HUES48 (cell line): ENCODE measurements around the gene DNAJA1.

Experiments
- H3K27ac ChIP-seq: one replicate; pipeline ENCODE4 v1.7.0; 2013; ENCODE audit warnings: low read depth, low read length, inconsistent platforms
- H3K27me3 ChIP-seq: 2 replicates; pipeline ENCODE4 v1.6.1; 2013; ENCODE audit warnings: mild to moderate bottlenecking, low read length; ENCODE audit not compliant: control insufficient read depth, insufficient read depth
- H3K36me3 ChIP-seq: 2 replicates; pipeline ENCODE4 v1.6.1; 2013; ENCODE audit warnings: low read length; ENCODE audit not compliant: control insufficient read depth, insufficient read depth
- H3K4me1 ChIP-seq: 2 replicates; pipeline ENCODE4 v1.6.1; 2013; ENCODE audit warnings: mild to moderate bottlenecking, low read length; ENCODE audit not compliant: control insufficient read depth, insufficient read depth
- H3K4me3 ChIP-seq: 2 replicates; pipeline ENCODE4 v1.5.1; 2013; ENCODE audit warnings: mild to moderate bottlenecking, low read depth, low read length
- H3K9ac ChIP-seq: 2 replicates; pipeline ENCODE4 v1.6.1; 2013; ENCODE audit warnings: mild to moderate bottlenecking, low read depth, low read length, moderate library complexity
- H3K9me3 ChIP-seq: 2 replicates; pipeline ENCODE4 v1.6.1; 2013; ENCODE audit warnings: low read length; ENCODE audit not compliant: control insufficient read depth, insufficient read depth

DNAJA1 gene

GRCh38 chr9:33046061-33046460 lies 21.0 kb downstream of the DNAJA1 start:
- Histone ChIP-seq H3K9me3 (no peaks in the 10 kb centered on the region), H3K27me3 (no peaks in the 10 kb centered on the region)

DNA sequence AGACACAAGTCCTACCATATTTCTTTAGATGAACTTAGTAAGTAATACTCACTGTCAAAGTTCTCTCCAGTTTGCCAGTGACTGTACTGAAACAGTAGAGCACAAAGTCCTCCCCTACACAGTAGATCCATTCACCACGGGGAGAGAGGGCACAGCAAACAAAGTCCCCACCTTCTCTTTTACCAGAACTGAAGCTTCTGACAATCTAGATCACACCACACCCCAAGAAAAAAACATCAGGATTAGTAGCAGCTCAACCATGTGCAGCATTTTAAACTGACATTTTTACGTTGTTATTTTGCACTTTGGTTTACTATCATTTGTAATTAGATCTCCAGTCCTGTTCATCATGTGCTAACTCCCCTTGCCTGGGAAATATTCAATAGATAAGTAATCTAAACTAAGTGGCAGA lies 23.0 kb downstream of the DNAJA1 start:
- Histone ChIP-seq H3K27ac (no peak overlapping the region), H3K36me3 (peaks cover 61% of the 10 kb centered on the region), H3K4me3 (no peak overlapping the region), H3K9ac (no peak overlapping the region), H3K27me3 (no peaks in the 10 kb centered on the region), H3K4me1 (peaks cover 11% of the 10 kb centered on the region; the same call in 1 of the 2 replicates), H3K9me3 (no peaks in the 10 kb centered on the region)

More at GRCh38 chr9:33046061-33046460, 21.0 kb downstream of the DNAJA1 start:
- no peak overlapping the region for H3K27ac ChIP-seq
- H3K9ac ChIP-seq: no peak overlapping the region
- H3K4me1 ChIP-seq: peaks cover 12% of the 10 kb centered on the region; the same call in 1 of the 2 replicates
- H3K4me3 ChIP-seq: no peak overlapping the region
- H3K36me3 ChIP-seq: peaks cover 42% of the 10 kb centered on the region

- Histone ChIP-seq H3K4me3 (no peak overlapping the region), H3K27ac (no peak overlapping the region), H3K4me1 (peaks cover 4% of the 10 kb centered on the region; the same call in 1 of the 2 replicates), H3K27me3 (no peaks in the 10 kb centered on the region), H3K9me3 (no peaks in the 10 kb centered on the region), H3K36me3 (peaks cover 79% of the 10 kb centered on the region), H3K9ac (no peak overlapping the region)
Observed at GRCh38 chr9:33049680-33050361, 24.7 kb downstream of the DNAJA1 start.

GRCh38 chr9:33051144-33051543 lies 26.1 kb downstream of the DNAJA1 start:
- H3K27me3 ChIP-seq: no peaks in the 10 kb centered on the region
- H3K4me3 ChIP-seq: no peak overlapping the region
- no peak overlapping the region for H3K9ac ChIP-seq
- H3K9me3 ChIP-seq: no peaks in the 10 kb centered on the region
- H3K27ac ChIP-seq: no peak overlapping the region
- no peaks in the 10 kb centered on the region for H3K4me1 ChIP-seq
- H3K36me3 ChIP-seq: peaks cover 87% of the 10 kb centered on the region

GRCh38 chr9:33065157-33066076 lies 40.3 kb downstream of the DNAJA1 start:
- Histone ChIP-seq H3K27ac (no peak overlapping the region), H3K9ac (no peak overlapping the region), H3K4me1 (no peaks in the 10 kb centered on the region), H3K36me3 (peaks cover 84% of the 10 kb centered on the region), H3K4me3 (no peak overlapping the region), H3K27me3 (no peaks in the 10 kb centered on the region), H3K9me3 (no peaks in the 10 kb centered on the region)

DNA sequence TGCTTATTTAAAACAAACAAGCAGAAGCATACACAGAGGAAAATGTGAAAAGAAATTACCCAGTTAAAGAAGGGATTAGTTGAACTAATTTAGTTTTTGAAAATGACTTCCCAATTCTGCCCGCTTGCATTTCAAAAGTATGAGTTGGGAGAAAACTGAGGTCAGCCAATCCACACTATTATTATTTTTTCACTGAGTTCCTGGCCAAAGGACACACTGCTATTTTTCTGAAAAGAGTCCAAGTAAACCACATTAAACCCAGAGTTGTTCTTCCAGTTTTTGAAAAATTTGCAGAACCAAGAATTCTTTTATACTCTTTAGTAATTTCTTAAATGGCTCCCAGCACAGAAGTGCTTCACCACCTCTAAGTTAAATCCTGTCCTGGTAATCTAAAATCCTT lies 43.9 kb downstream of the DNAJA1 start:
- no peaks in the 10 kb centered on the region for H3K27me3 ChIP-seq
- no peaks in the 10 kb centered on the region for H3K4me1 ChIP-seq
- H3K9ac ChIP-seq: no peak overlapping the region
- H3K4me3 ChIP-seq: no peak overlapping the region
- peaks cover 85% of the 10 kb centered on the region for H3K36me3 ChIP-seq
- H3K9me3 ChIP-seq: no peaks in the 10 kb centered on the region
- no peak overlapping the region for H3K27ac ChIP-seq

DNA sequence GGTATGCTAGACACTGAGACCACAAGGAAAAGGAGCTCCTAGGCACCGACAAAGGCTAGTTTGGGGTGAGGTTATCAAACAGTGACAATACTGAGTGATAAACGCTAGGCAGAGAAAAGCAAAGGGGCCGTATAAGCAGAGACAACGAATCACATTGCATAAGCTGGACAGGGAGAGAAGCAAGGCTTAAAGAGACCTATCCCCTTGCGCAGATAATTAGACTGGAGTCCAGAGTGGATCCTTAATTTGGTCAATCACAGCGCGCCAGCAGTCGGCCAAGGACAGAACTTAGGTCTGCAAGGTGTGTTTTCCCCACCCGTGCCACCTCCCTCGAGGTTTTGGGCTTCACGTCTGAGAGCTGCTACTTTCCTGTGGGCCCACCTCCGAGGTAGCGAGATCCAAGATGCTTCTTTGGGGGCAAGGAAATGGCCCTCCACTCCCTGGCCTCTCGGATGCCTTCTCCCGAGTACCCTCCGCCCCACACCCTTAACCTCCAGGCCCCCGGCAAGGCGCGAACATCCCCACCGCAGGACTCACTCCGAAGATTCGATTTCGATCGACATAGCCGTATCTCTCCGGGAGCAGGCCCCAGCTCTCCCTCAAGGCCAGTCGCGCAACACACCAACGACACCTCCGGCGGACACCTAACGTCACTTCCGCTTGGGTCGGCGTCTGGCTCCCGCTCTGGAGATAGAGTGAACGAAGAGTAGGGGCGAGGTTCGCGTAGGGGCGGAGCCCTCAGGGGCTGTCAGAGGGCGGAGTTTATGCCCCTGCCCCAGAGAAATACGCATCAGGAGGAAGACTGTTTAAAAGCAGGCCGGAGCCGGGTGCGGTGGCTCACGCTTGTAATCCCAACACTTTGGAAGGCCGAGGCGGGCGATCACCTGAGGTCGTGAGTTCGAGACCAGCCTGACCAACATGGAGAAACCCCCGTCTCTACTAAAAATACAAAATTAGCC lies 51.3 kb downstream of the DNAJA1 start, which contains the start of gene SMU1:
Gene SMU1, minus strand, starts transcription at position 629 of the 959 bp plus-strand sequence. Its CDS starts 66 bp downstream, at position 563.
- no peaks in the 10 kb centered on the region for H3K27me3 ChIP-seq
- H3K9me3 ChIP-seq: no peaks in the 10 kb centered on the region
- peaks cover 25% of the 10 kb centered on the region for H3K36me3 ChIP-seq
- peak within 1 kb of the TSS; percentile 77 for H3K27ac ChIP-seq
- peak within 1 kb of the TSS; percentile 93 for H3K4me3 ChIP-seq
- H3K9ac ChIP-seq: peak within 1 kb of the TSS; percentile 92
- H3K4me1 ChIP-seq: 0 out of 2 replicates have a peak, but pooled peaks cover 3% of the 10 kb centered on the region

- Histone ChIP-seq H3K27ac (no peak overlapping the region), H3K4me3 (peak overlapping the region; percentile 43; the same call in 1 of the 2 replicates), H3K9ac (no peak overlapping the region), H3K27me3 (no peaks in the 10 kb centered on the region), H3K36me3 (no peaks in the 10 kb centered on the region), H3K9me3 (no peaks in the 10 kb centered on the region), H3K4me1 (0 out of 2 replicates have a peak, but pooled peaks cover 3% of the 10 kb centered on the region)
Observed at GRCh38 chr9:33080534-33080933, 55.5 kb downstream of the DNAJA1 start.

DNA sequence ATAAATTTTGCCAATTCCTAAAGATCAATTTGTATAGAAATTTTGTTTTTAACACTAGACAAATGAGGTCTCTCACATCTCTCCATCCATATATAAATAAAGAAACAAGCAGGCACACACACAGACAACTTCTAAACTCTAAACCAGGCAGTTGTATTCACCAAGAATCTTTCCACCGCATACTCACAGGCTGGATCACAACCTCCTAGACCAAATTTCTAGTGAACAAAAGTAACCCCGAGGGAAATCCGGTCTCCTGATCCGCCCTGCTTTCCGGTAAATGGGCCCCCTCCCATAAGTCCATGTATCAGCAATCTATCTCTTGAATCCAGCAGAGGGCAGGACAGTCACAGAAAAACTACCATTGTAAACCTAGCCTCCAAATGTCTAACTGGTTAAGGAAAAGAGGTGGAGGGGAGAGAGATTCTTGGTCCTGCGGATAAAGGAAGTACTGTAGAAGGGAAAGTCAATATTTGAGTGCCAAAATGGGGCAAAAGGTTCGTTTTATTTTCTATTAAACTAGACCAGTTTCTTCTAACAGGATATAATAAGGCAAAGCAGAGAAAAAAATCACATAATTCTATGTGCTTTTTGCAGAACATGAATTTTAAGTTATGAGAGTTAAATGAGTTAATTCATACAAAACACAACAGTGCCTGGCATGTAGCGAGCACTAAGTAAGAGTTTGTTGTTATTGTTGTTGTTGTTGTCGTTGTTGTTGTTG lies 56.2 kb downstream of the DNAJA1 start:
- H3K9ac ChIP-seq: no peak overlapping the region

DNA sequence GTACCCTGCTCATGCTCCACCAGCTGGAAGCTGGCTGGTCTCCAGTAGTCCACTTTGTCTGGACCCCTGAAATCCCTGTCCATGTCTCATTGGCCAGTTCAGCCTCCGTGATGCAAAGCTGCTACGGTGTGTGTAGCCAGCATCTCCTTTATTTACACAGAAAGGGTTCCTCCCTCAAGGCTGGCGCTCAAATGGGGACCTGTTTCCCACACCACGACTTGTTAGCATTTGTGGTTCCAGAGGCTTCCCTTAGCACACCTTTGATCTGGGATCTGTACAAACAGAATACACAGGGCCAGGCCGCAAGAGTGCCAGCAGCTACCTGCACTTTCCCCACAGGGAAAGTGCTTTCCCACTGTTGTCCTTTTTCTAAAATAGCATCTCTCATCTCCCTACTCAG lies 57.1 kb downstream of the DNAJA1 start:
- Histone ChIP-seq H3K4me3 (no peak overlapping the region), H3K27me3 (no peaks in the 10 kb centered on the region), H3K4me1 (0 out of 2 replicates have a peak, but pooled peaks cover 3% of the 10 kb centered on the region), H3K36me3 (no peaks in the 10 kb centered on the region), H3K9ac (no peak overlapping the region), H3K9me3 (no peaks in the 10 kb centered on the region), H3K27ac (no peak overlapping the region)

More for the DNA sequence above, 56.2 kb downstream of the DNAJA1 start:
- H3K36me3 ChIP-seq: no peaks in the 10 kb centered on the region
- H3K4me3 ChIP-seq: peak overlapping the region; percentile 43
- 0 out of 2 replicates have a peak, but pooled peaks cover 3% of the 10 kb centered on the region for H3K4me1 ChIP-seq
- H3K27ac ChIP-seq: no peak overlapping the region
- H3K27me3 ChIP-seq: no peaks in the 10 kb centered on the region
- no peaks in the 10 kb centered on the region for H3K9me3 ChIP-seq
